HG03135 (cell line): Measurements from ENCODE around the gene PI3.
"Not testable (repeated sequence)": the region's sequence is repeated elsewhere in the genome, so short reads cannot be mapped to it uniquely, and the experiment has no call there.

ENCODE experiments used
- ATAC-seq: cut with Tn5 transposase; IDR thresholded peaks from one replicate; pipeline ENCODE4 v1.9.1; 2021; ENCODE audit warnings: mild to moderate bottlenecking, moderate library complexity; ENCODE audit not compliant: unreplicated experiment

The PI3 gene, protein sequence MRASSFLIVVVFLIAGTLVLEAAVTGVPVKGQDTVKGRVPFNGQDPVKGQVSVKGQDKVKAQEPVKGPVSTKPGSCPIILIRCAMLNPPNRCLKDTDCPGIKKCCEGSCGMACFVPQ

DNA sequence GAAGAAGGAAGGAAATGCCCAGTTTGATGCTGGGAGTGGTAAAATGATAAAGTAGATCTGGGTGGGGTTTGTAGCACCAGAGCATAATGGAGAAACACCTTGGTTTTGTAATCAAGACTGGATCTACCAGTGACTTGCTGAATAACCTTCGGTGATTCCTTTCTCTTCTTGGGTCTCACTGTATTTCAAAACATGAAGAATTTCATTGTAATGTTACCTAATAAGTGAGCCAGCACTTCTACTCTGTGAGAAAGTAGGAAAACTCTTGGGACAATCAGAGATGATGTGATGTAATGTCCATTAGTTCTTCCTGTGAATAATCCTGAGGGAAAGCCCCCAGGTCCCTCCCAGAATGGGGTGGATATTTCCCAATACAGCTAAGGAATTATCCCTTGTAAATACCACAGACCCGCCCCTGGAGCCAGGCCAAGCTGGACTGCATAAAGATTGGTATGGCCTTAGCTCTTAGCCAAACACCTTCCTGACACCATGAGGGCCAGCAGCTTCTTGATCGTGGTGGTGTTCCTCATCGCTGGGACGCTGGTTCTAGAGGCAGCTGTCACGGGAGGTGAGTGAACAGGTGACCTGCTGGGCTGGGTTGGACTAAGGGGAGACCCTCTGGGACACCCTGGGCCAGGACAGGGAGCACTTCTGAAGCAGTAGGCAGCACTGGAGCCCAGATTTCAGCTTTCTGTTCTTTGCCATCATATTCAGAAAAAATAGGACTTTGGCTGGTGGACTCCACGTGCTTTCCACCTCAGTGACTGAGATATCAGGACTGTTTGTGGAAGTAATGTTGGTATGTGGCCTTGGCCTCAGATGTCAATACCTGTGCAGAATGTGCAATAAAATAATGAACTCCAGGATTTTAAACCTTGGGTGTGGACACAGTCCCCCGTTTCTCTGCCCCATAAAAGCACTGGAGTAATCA is at the start of gene PI3:
TSS of gene PI3 (plus strand) at position 469 of the 931 bp plus-strand sequence. CDS start at position 490, 21 bp downstream.
- no peak for ATAC-seq

DNA sequence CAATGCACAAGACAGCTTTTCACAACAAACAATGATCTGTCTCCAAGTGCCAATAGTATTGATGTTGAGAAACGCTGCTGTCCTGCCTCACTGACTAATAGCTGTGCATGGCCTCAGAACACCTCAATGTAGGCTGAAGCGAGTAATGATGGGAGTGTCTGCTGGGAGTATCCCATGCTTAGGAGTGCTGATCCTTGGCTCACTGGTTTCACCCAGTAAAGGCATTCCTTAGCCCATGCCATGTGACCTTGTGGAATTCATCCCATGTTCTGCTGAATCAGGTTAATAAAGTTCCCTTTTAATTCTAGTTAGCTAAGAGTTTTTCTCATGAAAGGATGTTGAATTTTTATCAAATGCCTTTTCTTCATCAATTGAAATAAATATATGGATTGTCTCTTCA is 46.6 kb upstream of the PI3 start:
- ATAC-seq, result no peak

DNA sequence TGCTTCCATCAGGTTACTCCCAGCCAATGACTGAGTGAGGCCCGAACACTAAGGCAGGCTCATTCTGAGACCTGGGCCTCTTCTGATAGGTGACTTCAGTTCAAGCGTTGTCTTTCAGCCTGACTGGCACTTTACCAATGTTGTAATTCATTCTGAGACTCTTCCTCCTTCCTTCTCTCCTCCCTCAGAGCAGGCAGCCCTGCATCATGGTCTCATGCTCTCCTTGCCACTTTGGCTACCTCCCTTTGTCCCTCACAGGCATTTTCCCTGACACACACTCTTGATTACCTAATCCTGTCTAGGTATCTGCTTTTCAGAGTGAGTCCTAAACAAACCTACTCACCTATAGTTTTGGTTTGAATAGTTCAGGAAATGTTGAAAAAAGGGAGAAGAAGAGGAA is 37.8 kb upstream of the PI3 start:
- ATAC-seq, result no peak

DNA sequence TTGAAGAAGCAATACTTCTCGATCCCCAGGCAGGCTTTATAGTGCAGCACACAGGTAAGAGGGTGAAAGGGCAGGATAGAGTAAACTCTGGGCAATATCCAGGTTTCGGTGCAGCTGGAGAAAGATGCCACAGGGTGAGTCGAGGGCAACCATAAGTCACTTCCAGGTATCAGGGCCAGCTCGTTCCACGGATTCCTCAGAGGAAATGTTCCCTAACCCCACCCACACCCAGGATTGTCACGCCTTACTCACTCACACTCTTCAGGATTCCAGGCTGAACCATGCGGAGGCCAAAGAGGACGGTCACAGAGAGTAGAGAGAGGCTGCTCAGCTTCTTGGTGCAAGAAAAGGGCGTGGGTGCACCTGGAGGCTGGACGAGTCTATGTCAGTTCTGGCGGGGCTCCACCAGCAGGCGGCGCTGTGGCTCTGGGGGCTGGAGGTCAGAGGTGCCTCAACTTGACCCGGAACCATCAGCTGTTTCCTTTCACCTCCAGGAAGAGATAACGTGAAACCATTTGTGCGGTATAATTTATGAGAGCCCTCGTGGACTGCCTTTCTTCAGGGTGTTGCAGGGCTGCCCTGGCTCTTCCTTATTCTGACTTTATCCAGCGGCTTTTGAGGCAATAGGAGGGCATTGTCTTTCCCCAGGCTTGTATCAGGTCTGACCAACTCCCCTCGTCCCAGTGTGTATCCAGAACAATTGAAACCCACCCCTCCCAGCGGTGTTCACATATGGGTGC is 36.0 kb upstream of the PI3 start:
- ATAC-seq, result no peak

DNA sequence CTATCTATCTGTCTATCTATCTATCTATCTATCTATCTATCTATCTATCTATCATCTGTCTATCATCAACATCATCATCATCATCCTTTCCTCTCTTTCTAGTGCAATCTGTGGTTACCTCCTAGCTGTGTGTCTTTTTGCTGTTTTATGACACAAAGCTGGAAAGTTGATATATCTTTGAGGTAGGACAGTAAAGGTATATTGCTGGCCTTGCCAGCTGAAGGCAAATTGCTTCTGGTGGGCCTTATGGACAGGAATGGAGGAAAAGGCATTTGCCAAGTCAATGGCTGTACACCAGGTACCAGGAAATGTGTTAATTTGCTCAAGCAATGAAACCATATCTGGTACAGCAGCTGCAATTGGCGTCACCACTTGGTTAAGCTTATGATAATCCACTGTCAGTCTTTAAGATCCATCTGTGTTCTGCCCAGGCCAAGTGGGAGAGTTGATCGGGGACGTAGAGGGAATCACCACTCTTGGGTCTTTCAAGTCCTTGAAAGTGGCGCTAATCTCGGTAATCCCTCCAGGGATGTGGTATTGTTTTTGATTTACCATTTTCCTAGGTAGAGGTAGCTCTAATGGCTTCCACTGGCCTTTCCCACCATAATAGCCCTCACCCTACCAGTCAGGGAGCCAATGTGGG is 34.8 kb upstream of the PI3 start:
- not testable (repeated sequence) for ATAC-seq

DNA sequence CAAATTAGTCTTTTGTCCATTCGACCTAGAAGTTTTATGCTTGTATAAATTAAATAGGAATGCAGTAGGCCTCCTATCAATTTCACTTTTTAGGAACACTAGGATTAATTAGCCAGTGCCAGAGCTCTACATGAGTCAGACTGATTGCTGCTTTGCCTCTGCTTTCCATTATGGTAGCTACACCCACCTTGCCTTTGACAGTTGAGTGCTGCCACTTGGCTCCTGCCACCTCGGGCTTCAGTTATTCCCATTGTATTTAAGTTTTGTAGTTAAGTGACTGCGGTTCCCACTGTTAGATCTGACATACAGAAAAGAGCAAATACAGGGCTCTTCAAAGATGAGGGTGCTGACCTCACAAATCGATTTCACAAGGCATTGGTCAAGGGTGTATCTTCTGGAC is 33.9 kb upstream of the PI3 start:
- no peak for ATAC-seq

DNA sequence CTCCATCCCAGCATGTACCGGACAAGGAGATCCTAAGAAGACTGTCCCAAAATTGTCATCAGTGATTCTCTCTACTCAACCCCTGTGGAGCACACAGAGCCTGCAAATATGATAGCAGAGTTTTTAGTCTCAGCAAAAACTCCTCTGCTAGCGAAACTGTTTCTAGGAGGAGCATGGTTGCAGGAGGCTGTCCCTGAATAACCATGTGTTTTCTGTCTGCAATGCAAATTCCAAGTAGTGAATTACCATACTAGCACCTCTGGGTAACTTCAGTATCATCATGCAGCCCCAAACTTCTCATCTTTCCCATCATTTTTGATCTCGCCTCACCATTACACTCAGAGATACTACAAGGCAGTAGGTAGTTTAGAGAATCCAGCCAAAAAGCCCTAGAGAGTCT is 25.6 kb upstream of the PI3 start:
- ATAC-seq, result no peak

DNA sequence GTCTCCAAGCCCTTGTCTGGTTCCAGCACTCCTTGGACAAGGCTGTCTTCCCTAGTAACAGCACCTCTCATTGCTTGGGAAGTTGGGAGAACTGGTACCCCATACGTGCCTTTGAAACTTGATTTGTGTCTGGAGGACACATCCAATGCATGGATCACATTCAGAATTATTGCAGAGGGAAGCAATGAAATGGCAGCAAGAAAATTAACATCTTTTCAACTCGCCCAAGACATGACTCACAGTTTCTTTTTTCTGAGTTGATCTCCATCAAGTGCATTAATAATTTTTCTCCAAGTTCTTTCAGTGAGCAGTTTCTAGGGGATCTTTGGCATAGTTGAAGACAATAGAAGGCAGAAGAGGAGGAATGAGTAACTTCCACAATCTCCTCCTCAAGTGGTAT is 22.3 kb upstream of the PI3 start:
- no peak for ATAC-seq

DNA sequence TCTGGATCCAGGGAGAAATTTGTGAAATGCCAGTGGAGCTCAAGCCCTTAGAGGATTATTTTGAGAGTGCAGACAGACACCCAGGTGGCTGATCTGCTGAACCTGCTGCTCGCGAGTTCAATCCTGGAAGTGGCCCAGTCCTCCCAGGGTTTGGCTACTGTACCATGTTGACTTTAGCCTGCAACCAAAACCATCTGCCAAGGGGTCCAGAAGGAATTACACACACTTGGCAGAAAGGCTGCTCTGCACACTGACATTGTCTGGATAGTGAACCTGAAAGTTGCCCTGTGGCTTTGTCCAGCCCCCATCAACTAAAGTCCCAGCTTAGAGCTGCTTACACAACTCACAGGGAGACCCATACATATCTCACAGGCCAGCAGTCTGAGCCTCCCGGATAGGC is 21.6 kb upstream of the PI3 start:
- no peak for ATAC-seq

DNA sequence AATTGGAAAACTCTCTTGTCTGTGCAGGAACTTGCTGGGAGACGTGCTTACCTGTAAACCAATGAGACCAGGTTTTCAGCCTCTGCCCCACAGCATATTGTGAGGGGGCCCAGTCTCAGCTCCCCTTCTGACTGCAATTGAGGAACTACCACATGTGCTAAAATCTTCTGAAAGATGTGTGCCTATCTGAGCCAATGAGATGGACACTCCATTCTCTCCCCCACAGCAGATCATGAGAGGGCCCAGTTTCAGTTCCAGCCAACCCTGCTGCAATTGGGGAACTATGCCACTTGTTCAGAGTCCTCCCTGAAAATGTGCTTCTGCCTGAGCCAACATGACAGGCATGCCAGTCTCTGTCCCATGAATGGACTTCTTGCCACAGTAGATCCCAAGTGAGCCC is 20.9 kb upstream of the PI3 start:
- ATAC-seq, result no peak

DNA sequence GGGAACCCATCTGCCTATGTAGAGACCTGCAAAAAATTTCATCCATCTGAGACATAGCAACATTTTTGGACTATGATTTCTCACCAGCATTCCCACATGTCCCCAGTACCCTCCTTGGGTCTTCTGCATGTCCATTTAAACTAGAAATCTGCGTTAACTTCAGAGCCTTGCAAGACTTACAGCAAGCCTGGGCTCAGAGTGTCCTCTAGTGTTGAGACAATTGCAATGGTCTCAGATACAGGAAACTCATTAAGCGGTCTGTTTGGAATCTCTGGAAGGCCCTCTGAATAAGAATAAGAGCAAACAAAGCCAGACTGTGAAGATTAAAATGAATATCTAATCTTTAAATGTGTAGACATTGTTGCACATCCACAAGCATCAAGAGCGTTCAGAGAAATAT is 20.5 kb upstream of the PI3 start:
- no peak for ATAC-seq

DNA sequence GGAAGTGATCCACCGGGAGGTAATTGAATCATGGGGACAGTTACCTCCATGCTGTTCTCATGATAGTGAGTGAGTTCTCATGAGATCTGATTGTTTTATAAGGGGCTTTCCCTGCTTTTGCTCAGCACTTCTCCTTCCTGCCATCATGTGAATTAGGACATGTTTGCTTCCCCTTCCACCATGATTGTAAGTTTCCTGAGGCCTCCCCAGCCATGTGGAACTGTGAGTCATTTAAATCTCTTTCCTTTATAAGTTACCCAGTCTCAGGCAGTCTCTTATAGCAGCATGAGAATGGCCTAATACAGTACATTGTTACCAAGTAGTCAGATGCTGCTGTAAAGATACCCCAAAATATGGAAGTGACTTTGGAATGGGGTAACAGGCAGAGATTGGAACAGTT is 19.9 kb upstream of the PI3 start:
- not testable (repeated sequence) for ATAC-seq

DNA sequence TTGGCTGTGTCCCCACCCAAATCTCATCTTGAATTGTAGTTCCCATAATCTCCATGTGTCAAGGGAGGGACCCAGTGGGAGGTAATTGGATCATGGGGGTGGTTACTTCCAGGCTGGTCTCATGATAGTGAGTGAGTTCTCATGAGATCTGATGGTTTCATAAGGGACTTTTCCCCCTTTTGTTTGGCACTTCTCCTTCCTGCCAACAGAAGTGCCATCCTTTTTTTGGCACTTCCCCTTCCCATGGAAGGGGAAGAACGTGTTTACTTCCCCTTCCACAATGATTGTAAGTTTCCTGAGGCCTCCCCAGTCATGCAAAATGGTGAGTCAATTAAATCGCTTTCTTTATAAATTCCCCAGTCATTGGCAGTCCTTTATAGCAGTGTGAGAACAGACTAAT is 18.0 kb upstream of the PI3 start:
- ATAC-seq, result no peak

DNA sequence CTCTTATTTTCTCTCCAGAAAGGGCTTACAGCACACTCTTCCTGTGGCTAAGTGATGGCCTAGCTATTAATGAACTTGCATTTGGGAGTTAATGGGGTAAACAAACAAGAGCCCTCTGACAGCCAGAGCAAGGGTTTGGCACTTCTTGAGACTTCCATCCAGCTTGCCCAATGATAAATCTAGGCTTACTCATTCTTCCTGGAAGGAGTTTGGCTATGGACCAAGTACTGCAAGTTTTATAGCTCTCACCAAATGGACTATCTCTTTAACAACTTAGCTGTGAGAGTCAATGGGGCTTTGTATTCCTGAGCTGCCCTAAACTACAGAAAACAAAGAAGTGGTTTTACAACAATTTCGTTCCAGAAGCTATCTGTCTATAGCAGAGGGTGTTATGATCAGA is 16.7 kb upstream of the PI3 start:
- no peak for ATAC-seq

DNA sequence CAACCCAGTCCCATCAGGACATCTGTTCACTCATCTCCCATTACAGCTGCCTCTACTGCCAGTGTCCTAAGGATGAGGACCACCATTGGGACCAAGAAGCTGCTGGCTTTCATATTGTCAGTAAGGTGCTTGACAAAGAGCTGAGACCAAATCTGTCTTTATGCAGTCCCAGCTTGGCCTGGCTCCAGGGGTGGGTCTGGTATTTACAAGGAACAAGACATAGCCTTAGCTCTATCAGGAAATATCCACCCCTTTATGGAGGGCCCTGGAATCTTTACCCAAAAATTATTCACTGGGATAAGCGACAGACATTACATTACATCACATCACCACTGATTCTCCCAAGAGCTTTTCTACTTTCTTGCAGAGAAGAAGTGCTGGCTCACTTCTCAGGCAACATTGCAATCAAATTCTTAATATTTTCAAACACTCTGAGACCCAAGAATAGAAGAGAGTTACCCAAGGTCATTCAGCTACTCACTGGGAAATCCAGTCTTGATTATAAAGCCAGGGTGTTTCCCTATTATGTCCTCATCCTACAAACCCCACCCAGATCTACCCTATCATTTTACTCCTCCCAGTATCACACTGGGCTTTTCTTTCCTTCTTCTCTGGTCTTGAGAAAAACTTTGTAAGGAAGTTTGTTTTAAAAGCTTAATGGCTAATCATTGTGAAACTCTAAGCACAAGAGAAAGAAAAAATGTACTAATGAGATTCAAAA is 11.5 kb upstream of the PI3 start:
- ATAC-seq, result no peak

DNA sequence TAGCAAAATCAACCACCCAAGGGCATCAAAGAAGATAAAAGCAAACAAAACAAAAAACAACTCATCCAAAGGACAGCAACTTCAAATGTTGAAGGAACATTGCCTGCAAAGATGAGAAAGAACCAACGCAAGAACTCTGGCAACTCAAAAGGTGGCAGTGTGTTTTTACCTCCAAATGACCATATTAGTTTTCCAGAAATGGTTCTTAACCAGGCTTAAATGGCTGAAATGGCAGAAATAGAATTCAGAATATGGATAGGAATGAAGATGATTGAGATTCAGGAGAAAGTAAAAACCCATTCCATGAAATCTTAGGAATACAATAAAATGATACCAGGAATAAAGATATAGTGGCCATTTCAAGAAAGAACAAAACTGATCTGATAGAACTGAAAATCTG is 9.8 kb upstream of the PI3 start:
- ATAC-seq, result no peak

DNA sequence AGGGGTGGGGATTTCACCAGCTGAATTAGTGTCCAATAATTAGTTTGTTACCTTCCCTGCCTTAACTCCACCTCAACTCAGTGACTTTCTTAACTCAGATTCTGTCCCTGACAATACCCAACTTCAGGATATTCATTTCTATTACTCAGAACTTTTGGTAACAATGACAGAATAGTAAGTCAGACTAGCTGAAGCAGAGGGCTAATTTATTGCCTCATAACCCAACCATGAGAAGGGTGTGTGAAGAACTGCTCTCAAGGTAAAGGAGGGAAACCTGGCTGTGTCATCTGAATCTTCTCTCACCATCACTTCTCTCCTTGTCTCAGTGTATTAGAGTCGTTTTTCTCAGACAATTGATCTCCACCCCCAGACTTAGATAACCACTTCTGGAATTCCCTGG is 1.2 kb upstream of the PI3 start:
- ATAC-seq, result no peak

DNA sequence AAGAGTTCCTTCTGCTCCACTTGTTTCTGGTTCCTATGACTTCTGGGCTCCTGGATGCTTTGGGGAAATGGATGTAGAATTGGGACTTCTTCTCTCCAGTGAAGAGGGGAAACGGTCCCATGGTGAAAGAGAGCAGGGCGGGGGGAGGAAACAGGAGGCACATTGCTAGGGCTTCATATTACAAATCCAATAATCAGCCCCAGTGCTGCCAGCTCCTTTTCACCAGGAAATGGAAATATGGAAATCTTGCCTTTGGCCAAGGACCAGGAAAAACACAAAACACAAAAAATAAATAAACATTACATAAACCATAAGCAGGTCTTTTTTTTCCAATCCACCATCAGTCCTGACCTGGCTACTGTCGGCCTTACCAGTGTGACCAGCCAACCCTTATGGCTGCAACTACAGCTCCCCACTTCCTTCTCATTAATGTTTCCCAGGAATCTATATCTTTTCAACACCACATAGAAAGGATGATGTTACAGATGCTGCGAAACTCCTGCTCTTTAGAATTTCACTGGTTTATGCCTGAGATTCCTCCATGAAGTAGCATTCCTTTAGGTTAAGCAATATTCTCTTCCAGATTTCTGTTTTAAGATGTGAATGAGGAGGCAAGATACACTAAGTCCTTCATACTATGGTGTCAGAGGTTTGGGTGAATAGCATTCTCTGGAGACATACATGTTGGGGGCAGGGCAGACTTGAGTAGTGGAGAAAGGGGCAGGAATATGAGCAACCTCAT is 2.0 kb downstream of the PI3 start:
- ATAC-seq, result no peak

DNA sequence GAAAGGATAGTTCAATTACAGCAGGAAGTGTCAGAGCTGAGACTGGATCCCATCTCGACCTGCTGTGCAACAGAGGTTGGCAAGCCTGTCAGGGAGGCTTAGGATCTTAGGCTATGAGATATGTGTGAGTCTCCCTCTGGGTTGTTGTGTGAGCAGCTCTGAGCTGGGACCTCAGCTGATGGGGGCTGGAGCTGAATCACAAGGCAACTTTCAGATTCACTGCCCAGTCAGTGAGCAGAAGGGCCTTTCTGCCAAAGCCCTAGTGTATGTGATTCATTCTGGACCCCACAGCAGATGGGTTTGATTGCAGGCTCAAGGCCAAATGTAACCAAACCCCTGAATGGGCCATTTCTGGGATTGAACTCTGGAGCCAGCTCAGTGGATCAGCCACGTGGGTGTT is 4.5 kb downstream of the PI3 start:
- ATAC-seq, result no peak

DNA sequence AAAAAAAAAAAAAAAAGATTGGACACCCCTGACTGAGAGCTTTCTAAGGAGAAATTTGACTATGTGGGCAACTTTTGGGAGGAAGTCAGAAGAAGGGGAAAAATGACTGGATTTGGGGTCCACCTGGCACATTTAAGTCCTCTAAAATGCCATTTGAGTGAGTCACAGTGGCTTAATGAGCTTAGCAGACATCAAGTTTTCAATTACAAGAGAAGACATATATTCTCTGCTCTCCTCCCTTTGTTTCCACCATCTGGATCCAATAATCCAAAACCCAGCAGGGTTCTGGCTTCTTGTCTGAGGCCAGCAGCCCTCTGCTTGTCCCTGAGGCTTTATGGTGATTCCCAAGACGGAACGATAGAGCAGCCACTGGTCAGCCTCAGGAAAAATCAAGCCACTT is 6.9 kb downstream of the PI3 start:
- no peak for ATAC-seq
